ENCODE data around the gene MAP1LC3B. TPM values are rescaled to one million over a fixed set of nuclear protein-coding genes. Genes with fewer than 3 reads are reported as not detected.
"Not testable (repeated sequence)": the region's sequence is repeated elsewhere in the genome, so short reads cannot be mapped to it uniquely, and the experiment has no call there.

The MAP1LC3B gene
- total and polyA plus RNA-seq, 2 experiments from 2014 or later = 73.3 to 134 TPM

GRCh38 chr16:87387942-87388817 is 4.0 kb upstream of the MAP1LC3B start:
- Histone ChIP-seq H3K4me1 (ENCODE audit: insufficient read depth) (peaks cover 13% of the 10 kb centered on the region), H3K27me3 (no peaks in the 10 kb centered on the region), H3K36me3 (replicated peaks; ENCODE audit: insufficient read depth, low read depth) (no peaks in the 10 kb centered on the region), H3K27ac (peak overlapping the region; percentile 86), H3K79me2 (peaks cover 5% of the 10 kb centered on the region), H3K4me2 (peak overlapping the region; percentile 62), H3K4me3 (no peak overlapping the region), H3K9me2 (replicated peaks; ENCODE audit: insufficient read depth) (no peaks in the 10 kb centered on the region), H2AFZ (no peak overlapping the region), H4K20me1 (ENCODE audit: insufficient read depth, poor library complexity, severe bottlenecking) (peaks cover 3% of the 10 kb centered on the region), H3K9me3 (ENCODE audit: low read depth) (no peaks in the 10 kb centered on the region)
- WGBS (ENCODE audit: low lambda C conversion rate, missing lambda C conversion rate) = 14% methylated on average over 18 of the region's 18 CpGs
- peak; percentile 97 for DNase-seq (ENCODE audit: low spot score)
- TF ChIP-seq EZH2 (IDR thresholded peaks at IDR 0.05; ENCODE audit: borderline replicate concordance) (no peak), CTCF (IDR thresholded peaks at IDR 0.05; ENCODE audit: poor library complexity) (no peak), EZH2phosphoT487 (IDR thresholded peaks at IDR 0.05; ENCODE audit: low read depth, severe bottlenecking, unreplicated experiment) (no peak)

- no peak overlapping the region for H3K4me3 ChIP-seq
- WGBS (ENCODE audit: low lambda C conversion rate, missing lambda C conversion rate) = 55% methylated on average over 1 of the region's 1 CpG
- peak overlapping the region; percentile 80 for H3K27ac ChIP-seq
- no peaks in the 10 kb centered on the region for H3K27me3 ChIP-seq
- H4K20me1 ChIP-seq (ENCODE audit: insufficient read depth, poor library complexity, severe bottlenecking) = peaks cover 9% of the 10 kb centered on the region
- H3K36me3 ChIP-seq (replicated peaks; ENCODE audit: insufficient read depth, low read depth) = no peaks in the 10 kb centered on the region
- no peaks in the 10 kb centered on the region for H3K9me3 ChIP-seq (ENCODE audit: low read depth)
- H3K4me2 ChIP-seq = peak overlapping the region; percentile 46
- no peak for DNase-seq (ENCODE audit: low spot score)
- peaks cover 11% of the 10 kb centered on the region for H3K79me2 ChIP-seq
- no peak overlapping the region for H2AFZ ChIP-seq
- no peaks in the 10 kb centered on the region for H3K9me2 ChIP-seq (replicated peaks; ENCODE audit: insufficient read depth)
- H3K4me1 ChIP-seq (ENCODE audit: insufficient read depth) = peaks cover 16% of the 10 kb centered on the region
- no peak for TF ChIP-seq EZH2phosphoT487 (IDR thresholded peaks at IDR 0.05; ENCODE audit: low read depth, severe bottlenecking, unreplicated experiment)
- no peak for TF ChIP-seq EZH2 (IDR thresholded peaks at IDR 0.05; ENCODE audit: borderline replicate concordance)
- TF ChIP-seq CTCF (IDR thresholded peaks at IDR 0.05; ENCODE audit: poor library complexity) = no peak
These were observed 3.4 kb upstream of the MAP1LC3B start for GRCh38 chr16:87388818-87389134.

GRCh38 chr16:87389245-87389644 is 2.9 kb upstream of the MAP1LC3B start:
- TF ChIP-seq EZH2 (IDR thresholded peaks at IDR 0.05; ENCODE audit: borderline replicate concordance) (no peak), CTCF (IDR thresholded peaks at IDR 0.05; ENCODE audit: poor library complexity) (no peak), EZH2phosphoT487 (IDR thresholded peaks at IDR 0.05; ENCODE audit: low read depth, severe bottlenecking, unreplicated experiment) (no peak)
- no peak for DNase-seq (ENCODE audit: low spot score)
- Histone ChIP-seq H3K79me2 (peaks cover 15% of the 10 kb centered on the region), H3K27ac (peak overlapping the region; percentile 80), H3K27me3 (no peaks in the 10 kb centered on the region), H3K36me3 (replicated peaks; ENCODE audit: insufficient read depth, low read depth) (no peaks in the 10 kb centered on the region), H2AFZ (no peak overlapping the region), H3K9me3 (ENCODE audit: low read depth) (no peaks in the 10 kb centered on the region), H3K4me2 (no peak overlapping the region), H3K4me3 (no peak overlapping the region), H4K20me1 (ENCODE audit: insufficient read depth, poor library complexity, severe bottlenecking) (peaks cover 14% of the 10 kb centered on the region), H3K4me1 (ENCODE audit: insufficient read depth) (peaks cover 21% of the 10 kb centered on the region), H3K9me2 (replicated peaks; ENCODE audit: insufficient read depth) (no peaks in the 10 kb centered on the region)
- WGBS (ENCODE audit: low lambda C conversion rate, missing lambda C conversion rate) = 92% methylated on average over 5 of the region's 5 CpGs

DNA sequence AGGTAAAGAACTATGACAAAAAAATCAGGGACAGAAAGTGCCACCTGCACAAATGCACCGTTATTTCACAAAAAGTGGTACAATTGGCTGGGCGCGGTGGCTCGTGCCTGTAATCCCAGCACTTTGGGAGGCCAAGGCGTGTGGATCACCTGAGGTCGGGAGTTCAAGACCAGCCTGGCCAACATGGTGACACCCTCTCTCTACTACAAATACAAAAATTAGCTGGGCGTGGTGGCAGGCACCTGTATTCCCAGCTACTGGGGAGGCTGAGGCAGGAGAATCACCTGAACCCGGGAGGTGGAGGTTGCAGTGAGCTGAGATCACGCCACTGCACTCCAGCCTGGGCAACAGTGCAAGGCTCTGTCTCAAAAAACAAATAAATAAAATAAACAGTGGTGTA is 2.2 kb upstream of the MAP1LC3B start:
- H3K27ac ChIP-seq; H3K9me2 ChIP-seq (replicated peaks; ENCODE audit: insufficient read depth); H3K36me3 ChIP-seq (replicated peaks; ENCODE audit: insufficient read depth, low read depth); H3K27me3 ChIP-seq; H3K4me2 ChIP-seq; H2AFZ ChIP-seq; DNase-seq (ENCODE audit: low spot score); H3K9me3 ChIP-seq (ENCODE audit: low read depth); H3K4me3 ChIP-seq: not testable (repeated sequence)
- peaks cover 21% of the 10 kb centered on the region for H4K20me1 ChIP-seq (ENCODE audit: insufficient read depth, poor library complexity, severe bottlenecking)
- H3K4me1 ChIP-seq (ENCODE audit: insufficient read depth) = peaks cover 24% of the 10 kb centered on the region
- 95% methylated on average over 9 of the region's 9 CpGs for WGBS (ENCODE audit: low lambda C conversion rate, missing lambda C conversion rate)
- H3K79me2 ChIP-seq = peaks cover 21% of the 10 kb centered on the region
